Colonic mucosa (tissue), 4 donors: ENCODE measurements around the gene OSTM1. TPM values are rescaled to one million over a fixed set of nuclear protein-coding genes. Genes with fewer than 3 reads are reported as not detected.

ENCODE experiments used
- DNase-seq: peaks from one replicate; pipeline ENCODE4 v3.0.0-alpha.2; 2020
- H3K27ac ChIP-seq: fragments of 200-600 bp; one replicate; pipeline ENCODE4 v1.8.0; 2021
- H3K27me3 ChIP-seq: fragments of 200-600 bp; one replicate; pipeline ENCODE4 v1.8.0; 2021
- H3K36me3 ChIP-seq: fragments of 200-600 bp; one replicate; pipeline ENCODE4 v1.8.0; 2021
- H3K4me1 ChIP-seq: fragments of 200-600 bp; one replicate; pipeline ENCODE4 v1.8.0; 2021; ENCODE audit warnings: mild to moderate bottlenecking
- H3K4me3 ChIP-seq: fragments of 200-600 bp; one replicate; pipeline ENCODE4 v1.8.0; 2021
- H3K9ac ChIP-seq, 2 donors: one replicate each; pipeline ENCODE4 v1.7.0; 2013; ENCODE audit warnings: control low read depth in 2 of 2, low read depth in 2 of 2, low read length in 2 of 2
- H3K9me3 ChIP-seq: fragments of 200-600 bp; one replicate; pipeline ENCODE4 v1.8.0; 2021
- CTCF ChIP-seq: fragments of 200-600 bp; IDR thresholded peaks from one replicate; pipeline ENCODE4 v1.8.0; 2022; ENCODE audit warnings: antibody characterized with exemption, mild to moderate bottlenecking
- intact Hi-C: fragments of 100-400 bp; cut with DNase I; formaldehyde crosslinking; loops from one replicate; pipeline ENCODE4 v1.14.1; 2022
- total RNA-seq, 2 donors: library from RNA; stranded (reverse); fragmentation: NEBNext Ultra II Directional in 1 of 2; extraction: Animal tissue kit (Norgen Biotek cat#: 25700) in 1 of 2; gene quantifications; one replicate each; pipeline ENCODE4 v1.2.1, GENCODE V29; 2021
- donor health status: healthy.
- donor health status: DM: no; HTN: no; CAD: no.
- donor health status: DM: no; HTN: no; CAD: no.

OSTM1 gene
- total RNA-seq, 2 donors from 2014 or later: 14.7 to 21.1 TPM

- H3K9me3 ChIP-seq: no peaks in the 10 kb centered on the region
Measured at GRCh38 chr6:108116546-108117426, 42.2 kb upstream of the OSTM1 start.

GRCh38 chr6:108115598-108116058 lies 41.1 kb upstream of the OSTM1 start:
- no peaks in the 10 kb centered on the region for H3K9me3 ChIP-seq
- H3K27me3 ChIP-seq: peaks cover 64% of the 10 kb centered on the region
- H3K4me1 ChIP-seq: peaks cover 26% of the 10 kb centered on the region
- no peak overlapping the region for H3K27ac ChIP-seq
- peak; percentile 58 for DNase-seq
- intact Hi-C loops: loop anchor here (10.0 kb wide), 1 partner anchor 379 kb away; no protein-coding TSS in a partner anchor
- no peak overlapping the region for H3K9ac ChIP-seq
- peak overlapping the region; percentile 29 for H3K4me3 ChIP-seq
- TF ChIP-seq CTCF: peak; percentile 32
- H3K36me3 ChIP-seq: no peaks in the 10 kb centered on the region

More at GRCh38 chr6:108116546-108117426, 42.2 kb upstream of the OSTM1 start:
- no peaks in the 10 kb centered on the region for H3K36me3 ChIP-seq
- intact Hi-C loops: loop anchor here (10.0 kb wide), 1 partner anchor 378 kb away; no protein-coding TSS in a partner anchor
- no peak overlapping the region for H3K27ac ChIP-seq
- TF ChIP-seq CTCF: no peak
- peaks cover 70% of the 10 kb centered on the region for H3K27me3 ChIP-seq
- no peak for DNase-seq
- H3K4me1 ChIP-seq: peaks cover 26% of the 10 kb centered on the region
- no peak overlapping the region for H3K9ac ChIP-seq
- H3K4me3 ChIP-seq: peak overlapping the region; percentile 47

- no peak for TF ChIP-seq CTCF
- Histone ChIP-seq H3K27me3 (peaks cover 61% of the 10 kb centered on the region), H3K36me3 (no peaks in the 10 kb centered on the region), H3K9me3 (no peaks in the 10 kb centered on the region), H3K4me3 (peak overlapping the region; percentile 29), H3K9ac (no peak overlapping the region), H3K27ac (no peak overlapping the region), H3K4me1 (peaks cover 26% of the 10 kb centered on the region)
- peak; percentile 36 for DNase-seq
- intact Hi-C loops: loop anchor here (5.0 to 10.0 kb wide), 3 partner anchors 52 to 412 kb away; partner anchors contain the start of gene NR2E1
Measured at GRCh38 chr6:108114841-108115597, 40.5 kb upstream of the OSTM1 start.

GRCh38 chr6:108113557-108114519 lies 39.3 kb upstream of the OSTM1 start:
- Histone ChIP-seq H3K4me3 (no peak overlapping the region), H3K27me3 (peaks cover 49% of the 10 kb centered on the region), H3K9ac (no peak overlapping the region), H3K36me3 (no peaks in the 10 kb centered on the region), H3K27ac (no peak overlapping the region), H3K9me3 (no peaks in the 10 kb centered on the region), H3K4me1 (peaks cover 22% of the 10 kb centered on the region)
- intact Hi-C loops: loop anchor here (5.0 to 10.0 kb wide), 3 partner anchors 53 to 413 kb away; partner anchors contain the start of gene NR2E1
- no peak for DNase-seq
- no peak for TF ChIP-seq CTCF
